ENCODE measurements around the gene SPATA21.

SPATA21 gene

GRCh38 chr1:16397120-16397519 lies 40.1 kb downstream of the SPATA21 start:
- in situ Hi-C loops (cut with HindIII; ENCODE audit: low pct_unique_long_range_greater_than_20kb, low sequenced_read_pairs): no loop called here
- TF ChIP-seq JUND (IDR thresholded peaks at IDR 0.05; ENCODE audit: low read depth): no peak
- DNase-seq (ENCODE audit: low read depth in 1 of 2, low spot score in 1 of 2): no peak

DNA sequence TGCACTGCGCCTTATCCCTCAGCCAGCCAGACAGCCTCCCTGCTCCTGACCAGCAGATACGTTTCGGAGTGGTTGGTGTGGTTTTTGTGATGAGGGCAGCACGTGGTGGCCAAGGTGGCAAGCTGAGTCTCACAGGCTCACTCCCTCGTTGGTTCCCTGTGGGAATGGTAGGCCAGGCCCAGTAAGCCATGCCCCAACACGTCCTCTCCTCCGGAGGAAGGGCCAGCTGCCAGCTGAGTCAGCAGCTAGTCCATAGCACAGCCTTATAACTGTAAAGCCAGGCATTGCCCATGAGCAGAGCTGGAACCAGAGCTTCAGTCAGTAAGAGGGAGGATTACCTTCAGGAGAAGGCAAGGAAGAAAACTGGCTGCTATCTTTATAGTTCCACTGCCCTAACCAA lies 40.6 kb downstream of the SPATA21 start:
- in situ Hi-C loops (cut with HindIII; ENCODE audit: low pct_unique_long_range_greater_than_20kb, low sequenced_read_pairs): no loop called here
- no peak for TF ChIP-seq JUND (IDR thresholded peaks at IDR 0.05; ENCODE audit: low read depth)
- peak in 1 of 2 experiments; percentile 12 for DNase-seq (ENCODE audit: low read depth in 1 of 2, low spot score in 1 of 2)

DNA sequence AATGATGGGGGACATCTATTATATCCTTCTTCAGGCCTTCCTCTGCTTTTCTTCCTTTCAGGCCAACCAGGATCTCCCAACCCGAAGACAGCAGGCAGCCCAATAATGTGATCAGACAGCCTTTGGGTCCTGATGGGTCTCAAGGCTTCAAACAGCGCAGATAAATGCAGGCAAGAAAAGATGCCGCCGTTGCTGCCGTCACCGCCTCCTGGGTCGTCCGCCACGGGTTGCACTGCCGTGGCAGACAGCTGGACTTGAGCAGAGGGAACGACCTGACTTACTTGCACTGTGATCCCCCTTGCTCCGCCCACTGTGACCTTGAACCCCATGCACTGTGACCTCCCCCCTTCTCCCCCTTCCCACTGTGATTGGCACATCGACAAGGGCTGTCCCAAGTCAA lies 42.2 kb downstream of the SPATA21 start:
- TF ChIP-seq JUND (IDR thresholded peaks at IDR 0.05; ENCODE audit: low read depth): no peak
- no peak for DNase-seq (ENCODE audit: low read depth in 1 of 2, low spot score in 1 of 2)
- in situ Hi-C loops (cut with HindIII; ENCODE audit: low pct_unique_long_range_greater_than_20kb, low sequenced_read_pairs): no loop called here

- in situ Hi-C loops (cut with HindIII; ENCODE audit: low pct_unique_long_range_greater_than_20kb, low sequenced_read_pairs): no loop called here
- no peak for DNase-seq (ENCODE audit: low read depth in 1 of 2, low spot score in 1 of 2)
- TF ChIP-seq JUND (IDR thresholded peaks at IDR 0.05; ENCODE audit: low read depth): no peak
Measured at GRCh38 chr1:16393570-16394521, 43.4 kb downstream of the SPATA21 start.

- in situ Hi-C loops (cut with HindIII; ENCODE audit: low pct_unique_long_range_greater_than_20kb, low sequenced_read_pairs): no loop called here
- no peak for TF ChIP-seq JUND (IDR thresholded peaks at IDR 0.05; ENCODE audit: low read depth)
- DNase-seq (ENCODE audit: low read depth in 1 of 2, low spot score in 1 of 2): no peak
Measured at GRCh38 chr1:16392740-16393569, 44.3 kb downstream of the SPATA21 start.

- DNase-seq (ENCODE audit: low read depth in 1 of 2, low spot score in 1 of 2): no peak
- TF ChIP-seq JUND (IDR thresholded peaks at IDR 0.05; ENCODE audit: low read depth): no peak
- in situ Hi-C loops (cut with HindIII; ENCODE audit: low pct_unique_long_range_greater_than_20kb, low sequenced_read_pairs): no loop called here
Measured at GRCh38 chr1:16391411-16391810, 45.8 kb downstream of the SPATA21 start.

GRCh38 chr1:16387201-16388188 lies 49.7 kb downstream of the SPATA21 start:
- in situ Hi-C loops (cut with HindIII; ENCODE audit: low pct_unique_long_range_greater_than_20kb, low sequenced_read_pairs): no loop called here
- TF ChIP-seq JUND (IDR thresholded peaks at IDR 0.05; ENCODE audit: low read depth): no peak
- DNase-seq (ENCODE audit: low read depth in 1 of 2, low spot score in 1 of 2): no peak

- no peak for DNase-seq (ENCODE audit: low read depth in 1 of 2, low spot score in 1 of 2)
- in situ Hi-C loops (cut with HindIII; ENCODE audit: low pct_unique_long_range_greater_than_20kb, low sequenced_read_pairs): no loop called here
- TF ChIP-seq JUND (IDR thresholded peaks at IDR 0.05; ENCODE audit: low read depth): no peak
Measured at GRCh38 chr1:16386454-16387113, 50.6 kb downstream of the SPATA21 start.

GRCh38 chr1:16385659-16386453 lies 51.4 kb downstream of the SPATA21 start:
- TF ChIP-seq JUND (IDR thresholded peaks at IDR 0.05; ENCODE audit: low read depth): no peak
- DNase-seq (ENCODE audit: low read depth in 1 of 2, low spot score in 1 of 2): no peak
- in situ Hi-C loops (cut with HindIII; ENCODE audit: low pct_unique_long_range_greater_than_20kb, low sequenced_read_pairs): no loop called here

DNA sequence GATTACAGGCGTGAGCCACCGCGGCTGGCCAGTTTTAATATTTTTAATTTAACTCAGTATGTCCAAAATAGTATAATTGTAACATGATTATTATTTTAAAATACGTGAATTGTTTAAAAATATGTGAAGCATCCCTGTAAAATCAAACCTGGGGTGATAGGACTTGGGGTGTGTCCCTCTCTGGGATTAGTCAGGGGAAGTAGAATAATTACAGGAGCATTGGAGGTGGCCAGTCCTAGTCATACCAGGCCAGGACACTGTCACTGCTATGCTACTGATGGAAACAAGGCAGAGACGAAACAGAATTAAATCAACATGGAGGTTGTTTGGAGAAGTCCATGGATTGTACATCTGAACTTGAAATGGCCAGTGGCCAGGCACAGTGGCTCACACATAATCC lies 53.3 kb downstream of the SPATA21 start:
- TF ChIP-seq JUND (IDR thresholded peaks at IDR 0.05; ENCODE audit: low read depth): no peak
- DNase-seq (ENCODE audit: low read depth in 1 of 2, low spot score in 1 of 2): no peak
- in situ Hi-C loops (cut with HindIII; ENCODE audit: low pct_unique_long_range_greater_than_20kb, low sequenced_read_pairs): no loop called here

DNA sequence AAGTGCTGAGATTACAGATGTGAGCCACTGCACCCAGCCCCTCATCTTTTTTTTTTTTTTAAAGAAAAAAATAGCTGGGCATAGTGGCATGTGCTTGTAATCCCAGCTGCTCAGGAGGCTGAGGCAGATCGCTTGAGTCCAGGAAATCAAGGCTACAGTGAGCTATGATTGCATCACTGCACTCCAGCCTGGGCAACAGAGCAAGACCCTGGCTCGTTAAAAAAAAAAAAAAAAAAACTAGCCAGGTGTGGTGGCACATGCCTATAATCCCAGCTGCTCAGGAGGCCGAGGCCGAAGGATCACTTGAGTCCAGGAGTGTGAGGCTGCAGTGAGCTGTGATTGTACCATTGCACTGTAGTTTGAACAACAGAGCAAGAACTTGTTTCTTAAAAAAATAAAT lies 56.4 kb downstream of the SPATA21 start:
- in situ Hi-C loops (cut with HindIII; ENCODE audit: low pct_unique_long_range_greater_than_20kb, low sequenced_read_pairs): no loop called here
- no peak for DNase-seq (ENCODE audit: low read depth in 1 of 2, low spot score in 1 of 2)
- TF ChIP-seq JUND (IDR thresholded peaks at IDR 0.05; ENCODE audit: low read depth): no peak

All from T47D (cell line).